H1 (cell line): ENCODE results near the gene KLHDC8B. TPM values are rescaled to one million over a fixed set of nuclear protein-coding genes. Genes with fewer than 3 reads are reported as not detected.

Experiments used
- CTCF ChIA-PET: fragments of 300-600 bp; sonication (Branson Sonifier 250); formaldehyde crosslinking; loops from one replicate; lab custom pipeline; 2021; ENCODE audit not compliant: partially characterized antibody; lab: Charles Lee
- POLR2A ChIA-PET: fragments of 300-600 bp; sonication (Branson Sonifier 250); formaldehyde crosslinking; loops from one replicate; lab custom pipeline; 2021; ENCODE audit warnings: inconsistent platforms; ENCODE audit not compliant: partially characterized antibody; lab: Charles Lee
- DNase-seq, 2 experiments: peaks; one replicate each; pipeline versions ENCODE4 v3.0.0 to v3.0.0-alpha.2; 2010 to 2022; ENCODE audit warnings: low spot score in 2 of 2, low read depth in 1 of 2, mixed read lengths in 1 of 2
- FAIRE-seq: peaks from 2 replicates; lab custom pipeline; 2011; peaks lifted over from hg19 to GRCh38; lab: Jason Lieb, UNC
- H2AFZ ChIP-seq: 2 replicates; pipeline ENCODE4 v1.8.1; 2012; ENCODE audit warnings: low read length, inconsistent platforms
- H2AK5ac ChIP-seq: 2 replicates; pipeline ENCODE4 v1.6.1; 2013; ENCODE audit warnings: low read depth, low read length
- H2BK120ac ChIP-seq: replicated peaks from 2 replicates; pipeline ENCODE3; 2013; ENCODE audit warnings: low read depth, low read length, inconsistent platforms
- H2BK12ac ChIP-seq: 2 replicates; pipeline ENCODE4 v1.6.1; 2013; ENCODE audit warnings: low read depth, low read length
- H2BK15ac ChIP-seq: 2 replicates; pipeline ENCODE4 v1.6.1; 2013; ENCODE audit warnings: low read length
- H2BK20ac ChIP-seq: 2 replicates; pipeline ENCODE4 v1.6.1; 2013; ENCODE audit warnings: low read length
- H2BK5ac ChIP-seq: 2 replicates; pipeline ENCODE4 v1.6.1; 2013; ENCODE audit warnings: low read depth, low read length
- H3K14ac ChIP-seq: 2 replicates; pipeline ENCODE4 v1.6.1; 2013; ENCODE audit warnings: inconsistent platforms; ENCODE audit not compliant: insufficient read length
- H3K18ac ChIP-seq: 2 replicates; pipeline ENCODE4 v1.6.1; 2013; ENCODE audit warnings: low read length; ENCODE audit errors: extremely low read depth
- H3K23ac ChIP-seq: 2 replicates; pipeline ENCODE4 v1.6.1; 2013; ENCODE audit warnings: inconsistent platforms; ENCODE audit not compliant: insufficient read length
- H3K23me2 ChIP-seq: 2 replicates; pipeline ENCODE4 v1.6.1; 2013; ENCODE audit warnings: low read depth, low read length
- H3K27ac ChIP-seq: 2 replicates; pipeline ENCODE4 v1.6.1; 2011; ENCODE audit warnings: low read depth, low read length, inconsistent platforms
- H3K27me3 ChIP-seq, 4 experiments: replicated peaks in 1 of 4; 1 replicate in 1 of 4; 2 replicates in 3 of 4; pipeline versions ENCODE4 v1.6.1 to v1.8.1; 2011 to 2013; ENCODE audit warnings: low read length in 3 of 4, mild to moderate bottlenecking in 3 of 4, inconsistent platforms in 2 of 4, mixed read lengths in 2 of 4, moderate library complexity in 1 of 4; ENCODE audit not compliant: control insufficient read depth in 3 of 4, insufficient read depth in 3 of 4; ENCODE audit errors: extremely low read depth in 1 of 4
- H3K36me3 ChIP-seq, 4 experiments: 2 replicates each; pipeline versions ENCODE4 v1.6.1 to v1.8.1; 2011 to 2013; ENCODE audit warnings: mild to moderate bottlenecking in 4 of 4, low read length in 3 of 4, moderate library complexity in 2 of 4, control low read depth in 1 of 4, inconsistent platforms in 1 of 4; ENCODE audit not compliant: insufficient read depth in 4 of 4, control insufficient read depth in 2 of 4
- H3K4ac ChIP-seq: replicated peaks from 2 replicates; pipeline ENCODE3; 2013; ENCODE audit warnings: low read length, low read depth, mixed read lengths, inconsistent platforms; ENCODE audit not compliant: insufficient read length
- H3K4me1 ChIP-seq, 4 experiments: replicated peaks in 1 of 4; 1 replicate in 1 of 4; 2 replicates in 3 of 4; pipeline versions ENCODE4 v1.6.1 to v1.8.1; 2011 to 2013; ENCODE audit warnings: low read length in 3 of 4, inconsistent platforms in 2 of 4, mixed read lengths in 1 of 4; ENCODE audit not compliant: insufficient read depth in 4 of 4, control insufficient read depth in 3 of 4
- H3K4me2 ChIP-seq, 2 experiments: 2 replicates each; pipeline versions ENCODE4 v1.6.1 to v1.8.1; 2011 to 2013; ENCODE audit warnings: low read depth in 2 of 2, low read length in 2 of 2, control low read depth in 1 of 2, inconsistent platforms in 1 of 2, mild to moderate bottlenecking in 1 of 2; ENCODE audit not compliant: insufficient read depth in 1 of 2
- H3K4me3 ChIP-seq, 4 experiments: fragments of 200-600, 300-600 bp in 1 of 4; sonication (generic), shearing (Covaris generic), sonication (Bioruptor Twin) in 1 of 4; 2 replicates each; pipeline versions ENCODE4 v1.5.1 to v1.8.1; 2011 to 2016; ENCODE audit warnings: low read length in 4 of 4, low read depth in 3 of 4, control low read depth in 2 of 4, inconsistent platforms in 2 of 4, mild to moderate bottlenecking in 2 of 4, mixed read lengths in 1 of 4, moderate library complexity in 1 of 4; ENCODE audit not compliant: insufficient read depth in 2 of 4; ENCODE audit errors: extremely low read depth in 1 of 4
- H3K56ac ChIP-seq: replicated peaks from 2 replicates; pipeline ENCODE3; 2013; ENCODE audit warnings: low read depth, mild to moderate bottlenecking, mixed read lengths, low read length, inconsistent platforms; ENCODE audit not compliant: insufficient read length
- H3K79me1 ChIP-seq: 2 replicates; pipeline ENCODE4 v1.6.1; 2013; ENCODE audit warnings: low read depth, low read length, control low read depth
- H3K79me2 ChIP-seq, 2 experiments: 2 replicates each; pipeline versions ENCODE4 v1.6.1 to v1.8.1; 2012 to 2013; ENCODE audit warnings: low read length in 2 of 2, mild to moderate bottlenecking in 2 of 2, inconsistent platforms in 1 of 2; ENCODE audit not compliant: insufficient read depth in 2 of 2, control insufficient read depth in 1 of 2
- H3K9ac ChIP-seq, 4 experiments: replicated peaks in 1 of 4; 1 replicate in 1 of 4; 2 replicates in 3 of 4; pipeline versions ENCODE4 v1.6.1 to v1.8.1; 2011 to 2013; ENCODE audit warnings: low read depth in 3 of 4, low read length in 3 of 4, control low read depth in 2 of 4, mild to moderate bottlenecking in 2 of 4, moderate library complexity in 2 of 4, inconsistent platforms in 1 of 4; ENCODE audit errors: extremely low read depth in 1 of 4
- H3K9me3 ChIP-seq, 2 experiments: 2 replicates each; pipeline versions ENCODE4 v1.6.1 to v1.8.1; 2012 to 2013; ENCODE audit warnings: mild to moderate bottlenecking in 2 of 2, moderate library complexity in 2 of 2, control low read depth in 1 of 2, inconsistent platforms in 1 of 2, low read depth in 1 of 2, low read length in 1 of 2, mixed read lengths in 1 of 2; ENCODE audit not compliant: insufficient read depth in 2 of 2
- H4K20me1 ChIP-seq, 2 experiments: replicated peaks in 1 of 2; 2 replicates each; pipeline versions ENCODE3 to v1.8.1; 2011 to 2013; ENCODE audit warnings: inconsistent platforms in 2 of 2, low read length in 2 of 2, mild to moderate bottlenecking in 1 of 2; ENCODE audit not compliant: insufficient read depth in 2 of 2, control insufficient read depth in 1 of 2
- H4K5ac ChIP-seq: 2 replicates; pipeline ENCODE4 v1.6.1; 2013; ENCODE audit warnings: low read length, low read depth, mixed read lengths, inconsistent platforms; ENCODE audit not compliant: insufficient read length
- H4K8ac ChIP-seq: 2 replicates; pipeline ENCODE4 v1.8.0; 2013; ENCODE audit warnings: mild to moderate bottlenecking, moderate library complexity, low read length, inconsistent platforms; ENCODE audit not compliant: insufficient read depth; ENCODE audit errors: extremely low read depth
- H4K91ac ChIP-seq: replicated peaks from 2 replicates; pipeline ENCODE3; 2013; ENCODE audit warnings: low read length, mixed read lengths, inconsistent platforms; ENCODE audit not compliant: insufficient read length
- EGR1 ChIP-seq: IDR thresholded peaks from 2 replicates; pipeline ENCODE4 v1.6.1; 2011; ENCODE audit warnings: low read depth, low read length, borderline replicate concordance
- MAFK ChIP-seq: IDR thresholded peaks from 2 replicates; pipeline ENCODE4 v1.6.1; 2012; ENCODE audit warnings: low read depth, mild to moderate bottlenecking, improper control_type of control experiment, low read length
- MAX ChIP-seq: IDR thresholded peaks from 2 replicates; pipeline ENCODE4 v1.6.1; 2012; ENCODE audit warnings: inconsistent platforms
- POLR2AphosphoS5 ChIP-seq: IDR thresholded peaks from 2 replicates; pipeline ENCODE4 v1.6.1; 2011; ENCODE audit warnings: low read depth, low read length
- RFX5 ChIP-seq: IDR thresholded peaks from 2 replicates; pipeline ENCODE4 v1.6.1; 2011; ENCODE audit warnings: low read depth, low read length, improper control_type of control experiment, borderline replicate concordance
- TBP ChIP-seq: IDR thresholded peaks from 2 replicates; pipeline ENCODE4 v1.6.1; 2011; ENCODE audit warnings: low read depth, low read length, improper control_type of control experiment
- ZNF274 ChIP-seq: IDR thresholded peaks from 2 replicates; pipeline ENCODE4 v1.7.0; 2012; ENCODE audit warnings: low read length, borderline replicate concordance; ENCODE audit errors: extremely low read depth
- WGBS, 2 experiments: shearing (Covaris generic) in 1 of 2; methylation state at CpG; one replicate each; pipeline versions ENCODE4 v1.1.6 to v1.1.7; 2013 to 2015; ENCODE audit warnings: low lambda C conversion rate in 2 of 2, mixed read lengths in 2 of 2, inconsistent platforms in 1 of 2, low coverage in 1 of 2, missing lambda C conversion rate in 1 of 2; ENCODE audit not compliant: insufficient replicate concordance in 2 of 2, insufficient coverage in 1 of 2, insufficient read length in 1 of 2; ENCODE audit errors: extremely low coverage in 1 of 2, missing lambda C conversion rate in 1 of 2; 5-methylcytosine and 5-hydroxymethylcytosine counted together
- polyA plus RNA-seq, 7 experiments: library from polyadenylated mRNA; depleted of rRNA in 3 of 7; stranded (reverse) in 5 of 7; unstranded in 2 of 7; fragments of >200 nt in 5 of 7; fragments of 200-250 nt in 2 of 7; gene quantifications; 1 replicate in 5 of 7; 2 replicates in 1 of 7; 4 replicates in 1 of 7; pipeline versions ENCODE4 v1.2.1 to v1.2.3, GENCODE V29; 2011 to 2013; ENCODE audit warnings: missing spikeins in 2 of 7, mixed read lengths in 2 of 7
- total RNA-seq: library from RNA; stranded (reverse); fragmentation: NEBNext Ultra II Directional; extraction: Animal tissue kit (Norgen Biotek cat#: 25700); gene quantifications from 2 replicates; pipeline ENCODE4 v1.2.1, GENCODE V29; 2021
- TF ChIP-seq, protein P1 (sequence below), 3 experiments: IDR thresholded peaks; 1 replicate in 2 of 3; 2 replicates in 1 of 3; pipeline versions ENCODE4 v1.5.1 to v1.6.1; 2011; ENCODE audit warnings: low read length in 3 of 3, mild to moderate bottlenecking in 3 of 3, inconsistent platforms in 2 of 3, low read depth in 1 of 3, moderate library complexity in 1 of 3; ENCODE audit not compliant: insufficient read depth in 1 of 3; ENCODE audit errors: control extremely low read depth in 1 of 3

KLHDC8B gene
- total and polyA plus RNA-seq, 2 of the 8 experiments (the other 6 are each of a cell fraction or from before 2014, with no cell fraction given) = 15.8 to 21.3 TPM

DNA sequence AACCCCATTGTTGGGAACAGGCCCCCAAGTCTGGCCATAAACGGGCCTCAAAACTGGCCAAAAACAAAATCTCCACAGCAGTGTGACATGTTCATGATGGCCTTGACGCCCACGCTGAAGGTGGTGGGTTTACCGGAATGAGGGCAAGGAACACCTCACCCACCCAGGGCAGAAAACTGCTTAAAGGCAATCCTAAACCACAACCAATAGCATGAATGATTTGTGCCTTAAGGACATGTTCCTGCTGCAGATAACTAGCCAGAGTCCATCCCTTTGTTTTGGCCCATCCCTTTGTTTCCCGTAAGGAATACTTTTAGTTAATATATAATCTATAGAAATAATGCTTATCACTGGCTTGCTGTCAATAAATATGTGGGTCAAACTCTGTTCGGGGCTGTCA lies 47.7 kb downstream of the KLHDC8B start:
- no peak for TF ChIP-seq POLR2AphosphoS5
- no peak for TF ChIP-seq ZNF274
- TF ChIP-seq EGR1 = no peak
- TF ChIP-seq, protein P1, sequence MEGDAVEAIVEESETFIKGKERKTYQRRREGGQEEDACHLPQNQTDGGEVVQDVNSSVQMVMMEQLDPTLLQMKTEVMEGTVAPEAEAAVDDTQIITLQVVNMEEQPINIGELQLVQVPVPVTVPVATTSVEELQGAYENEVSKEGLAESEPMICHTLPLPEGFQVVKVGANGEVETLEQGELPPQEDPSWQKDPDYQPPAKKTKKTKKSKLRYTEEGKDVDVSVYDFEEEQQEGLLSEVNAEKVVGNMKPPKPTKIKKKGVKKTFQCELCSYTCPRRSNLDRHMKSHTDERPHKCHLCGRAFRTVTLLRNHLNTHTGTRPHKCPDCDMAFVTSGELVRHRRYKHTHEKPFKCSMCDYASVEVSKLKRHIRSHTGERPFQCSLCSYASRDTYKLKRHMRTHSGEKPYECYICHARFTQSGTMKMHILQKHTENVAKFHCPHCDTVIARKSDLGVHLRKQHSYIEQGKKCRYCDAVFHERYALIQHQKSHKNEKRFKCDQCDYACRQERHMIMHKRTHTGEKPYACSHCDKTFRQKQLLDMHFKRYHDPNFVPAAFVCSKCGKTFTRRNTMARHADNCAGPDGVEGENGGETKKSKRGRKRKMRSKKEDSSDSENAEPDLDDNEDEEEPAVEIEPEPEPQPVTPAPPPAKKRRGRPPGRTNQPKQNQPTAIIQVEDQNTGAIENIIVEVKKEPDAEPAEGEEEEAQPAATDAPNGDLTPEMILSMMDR (IDR thresholded peaks at IDR 0.05; ENCODE audit: control extremely low read depth in 1 of 3, insufficient read depth in 1 of 3, low read depth in 1 of 3, low read length in 3 of 3) = no peak
- TF ChIP-seq MAFK = no peak
- TF ChIP-seq TBP = no peak
- TF ChIP-seq MAX = no peak
- TF ChIP-seq RFX5 = no peak
- Histone ChIP-seq H3K23me2 (no peaks in the 10 kb centered on the region), H2AFZ (no peak overlapping the region), H2BK120ac (no peak overlapping the region), H4K20me1 (no peaks in the 10 kb centered on the region), H3K4me2 (no peak overlapping the region), H3K4me1 (no peaks in the 10 kb centered on the region), H2AK5ac (no peak overlapping the region), H3K4me3 (no peak overlapping the region), H3K27me3 (no peaks in the 10 kb centered on the region), H3K23ac (no peak overlapping the region), H3K56ac (no peak overlapping the region), H2BK15ac (no peak overlapping the region), H3K27ac (no peak overlapping the region), H4K91ac (no peak overlapping the region), H3K14ac (no peak overlapping the region), H3K9ac (no peak overlapping the region), H3K4ac (no peak overlapping the region), H3K79me1 (no peaks in the 10 kb centered on the region), H4K8ac (no peak overlapping the region), H3K36me3 (no peaks in the 10 kb centered on the region), H4K5ac (no peak overlapping the region), H3K9me3 (peaks cover 12 to 13% of the 10 kb centered on the region in 2 experiments; a peak in 3 of 4 replicates), H3K18ac (no peak overlapping the region), H2BK20ac (no peak overlapping the region), H2BK5ac (no peak overlapping the region), H2BK12ac (no peak overlapping the region), H3K79me2 (no peaks in the 10 kb centered on the region)
- CTCF ChIA-PET = no interaction called here
- WGBS, 2 experiments = 94% methylated on average over 6 of the region's 6 CpGs; no CpG with 5 or more reads in 1 of the 2 experiments
- DNase-seq (no peak), FAIRE-seq (no peak)
- POLR2A ChIA-PET = interaction anchor here (0.5 kb wide), 1 partner anchor 448 kb away, joined by 3 read pairs; no protein-coding TSS in a partner anchor
